Neural progenitor cell (in vitro differentiated cells): ENCODE data around the gene ZCCHC10.

ENCODE experiments used
- EZH2 ChIP-seq: fragments of 200-600 bp; sonication (generic); IDR thresholded peaks from 2 replicates; pipeline ENCODE4 v1.6.1; 2017; ENCODE audit warnings: antibody characterized with exemption, mild to moderate bottlenecking, moderate library complexity
- EZH2phosphoT487 ChIP-seq: fragments of 200-600 bp; sonication (generic); IDR thresholded peaks from 2 replicates; pipeline ENCODE4 v1.6.1; 2017; ENCODE audit warnings: antibody characterized with exemption
- TF ChIP-seq, protein P1 (sequence below): fragments of 200-600 bp; sonication (generic); IDR thresholded peaks from 2 replicates; pipeline ENCODE4 v1.5.1; 2017; ENCODE audit warnings: antibody characterized with exemption, mild to moderate bottlenecking

- TF ChIP-seq, protein P1, sequence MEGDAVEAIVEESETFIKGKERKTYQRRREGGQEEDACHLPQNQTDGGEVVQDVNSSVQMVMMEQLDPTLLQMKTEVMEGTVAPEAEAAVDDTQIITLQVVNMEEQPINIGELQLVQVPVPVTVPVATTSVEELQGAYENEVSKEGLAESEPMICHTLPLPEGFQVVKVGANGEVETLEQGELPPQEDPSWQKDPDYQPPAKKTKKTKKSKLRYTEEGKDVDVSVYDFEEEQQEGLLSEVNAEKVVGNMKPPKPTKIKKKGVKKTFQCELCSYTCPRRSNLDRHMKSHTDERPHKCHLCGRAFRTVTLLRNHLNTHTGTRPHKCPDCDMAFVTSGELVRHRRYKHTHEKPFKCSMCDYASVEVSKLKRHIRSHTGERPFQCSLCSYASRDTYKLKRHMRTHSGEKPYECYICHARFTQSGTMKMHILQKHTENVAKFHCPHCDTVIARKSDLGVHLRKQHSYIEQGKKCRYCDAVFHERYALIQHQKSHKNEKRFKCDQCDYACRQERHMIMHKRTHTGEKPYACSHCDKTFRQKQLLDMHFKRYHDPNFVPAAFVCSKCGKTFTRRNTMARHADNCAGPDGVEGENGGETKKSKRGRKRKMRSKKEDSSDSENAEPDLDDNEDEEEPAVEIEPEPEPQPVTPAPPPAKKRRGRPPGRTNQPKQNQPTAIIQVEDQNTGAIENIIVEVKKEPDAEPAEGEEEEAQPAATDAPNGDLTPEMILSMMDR = no peak
- TF ChIP-seq EZH2 = no peak
- TF ChIP-seq EZH2phosphoT487 = no peak
These were observed 33.3 kb upstream of the ZCCHC10 start for GRCh38 chr5:133059621-133060020.
